Measurements from ENCODE around the gene SMDT1. TPM values are rescaled to one million over a fixed set of nuclear protein-coding genes. Genes with fewer than 3 reads are reported as not detected.

SMDT1 gene
- total RNA-seq, 1 experiment from 2014 or later: 44.6 TPM

DNA sequence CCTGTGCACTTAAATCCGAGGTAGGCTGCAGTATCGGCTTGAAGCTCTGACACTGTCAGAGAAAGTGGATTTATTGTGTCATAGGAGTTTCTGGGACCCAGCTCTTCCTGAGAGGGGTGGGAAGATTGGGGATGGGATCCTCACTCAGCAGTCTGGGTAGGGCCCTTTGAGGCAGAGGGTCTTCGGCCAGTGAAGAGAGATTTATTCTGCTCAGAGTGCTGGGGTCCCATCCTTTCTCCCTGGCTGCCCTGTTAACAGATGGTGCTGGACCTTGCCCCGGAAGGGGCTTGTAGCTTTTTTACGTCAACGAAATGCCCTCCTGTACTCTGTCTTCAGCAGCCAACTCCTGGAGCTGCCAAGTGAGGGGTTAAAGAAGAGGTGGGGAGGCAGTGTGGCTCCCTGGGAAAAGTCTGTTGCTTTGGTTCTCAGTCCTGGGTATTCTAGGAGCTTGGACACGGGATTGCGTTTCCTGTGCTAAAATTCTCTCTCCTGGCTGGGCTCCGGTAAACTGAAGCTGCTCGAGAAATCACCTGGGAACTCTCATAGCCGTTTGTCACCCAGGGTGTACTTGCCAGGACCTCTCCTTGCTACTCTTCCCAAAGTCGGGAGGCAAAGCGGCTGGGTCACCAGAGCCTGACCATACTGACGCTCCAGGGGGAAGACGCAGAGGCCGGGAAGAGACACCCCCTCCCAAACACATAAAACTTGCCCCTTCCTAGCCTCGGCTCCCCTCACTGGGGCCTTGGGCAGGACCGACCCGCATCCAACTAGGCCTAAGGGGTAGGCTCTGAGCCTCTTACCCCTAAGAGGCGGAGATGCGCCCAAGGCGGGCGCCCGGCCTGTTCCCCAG is 806 bp upstream of the SMDT1 start:
- CTCF ChIA-PET: interaction anchor here (0.5 kb wide), 1 partner anchor 140 kb away, joined by 4 read pairs; no protein-coding TSS in a partner anchor
- Histone ChIP-seq H3K36me3 (ENCODE audit: control insufficient read depth, insufficient read depth, low read length) (no peaks in the 10 kb centered on the region; the same call in 1 of the 2 replicates), H3K4me1 (ENCODE audit: control insufficient read depth, insufficient read depth, low read length) (peaks cover 13% of the 10 kb centered on the region), H3K27ac (ENCODE audit: low read length) (peak overlapping the region; percentile 91), H3K4me3 (ENCODE audit: low read depth in 2 of 2, low read length in 2 of 2) (peak overlapping the region; percentile 62 to 82), H3K9me3 (ENCODE audit: control insufficient read depth, insufficient read depth, low read depth, low read length) (no peaks in the 10 kb centered on the region), H3K27me3 (ENCODE audit: control insufficient read depth, insufficient read depth, low read length) (no peaks in the 10 kb centered on the region)
- peak; percentile 29 for ATAC-seq
- BruUV-seq (replicated peaks): TSS peak; percentile 92
- TF ChIP-seq, protein P1, sequence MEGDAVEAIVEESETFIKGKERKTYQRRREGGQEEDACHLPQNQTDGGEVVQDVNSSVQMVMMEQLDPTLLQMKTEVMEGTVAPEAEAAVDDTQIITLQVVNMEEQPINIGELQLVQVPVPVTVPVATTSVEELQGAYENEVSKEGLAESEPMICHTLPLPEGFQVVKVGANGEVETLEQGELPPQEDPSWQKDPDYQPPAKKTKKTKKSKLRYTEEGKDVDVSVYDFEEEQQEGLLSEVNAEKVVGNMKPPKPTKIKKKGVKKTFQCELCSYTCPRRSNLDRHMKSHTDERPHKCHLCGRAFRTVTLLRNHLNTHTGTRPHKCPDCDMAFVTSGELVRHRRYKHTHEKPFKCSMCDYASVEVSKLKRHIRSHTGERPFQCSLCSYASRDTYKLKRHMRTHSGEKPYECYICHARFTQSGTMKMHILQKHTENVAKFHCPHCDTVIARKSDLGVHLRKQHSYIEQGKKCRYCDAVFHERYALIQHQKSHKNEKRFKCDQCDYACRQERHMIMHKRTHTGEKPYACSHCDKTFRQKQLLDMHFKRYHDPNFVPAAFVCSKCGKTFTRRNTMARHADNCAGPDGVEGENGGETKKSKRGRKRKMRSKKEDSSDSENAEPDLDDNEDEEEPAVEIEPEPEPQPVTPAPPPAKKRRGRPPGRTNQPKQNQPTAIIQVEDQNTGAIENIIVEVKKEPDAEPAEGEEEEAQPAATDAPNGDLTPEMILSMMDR (IDR thresholded peaks at IDR 0.05): no peak
- TF ChIP-seq, protein P2, sequence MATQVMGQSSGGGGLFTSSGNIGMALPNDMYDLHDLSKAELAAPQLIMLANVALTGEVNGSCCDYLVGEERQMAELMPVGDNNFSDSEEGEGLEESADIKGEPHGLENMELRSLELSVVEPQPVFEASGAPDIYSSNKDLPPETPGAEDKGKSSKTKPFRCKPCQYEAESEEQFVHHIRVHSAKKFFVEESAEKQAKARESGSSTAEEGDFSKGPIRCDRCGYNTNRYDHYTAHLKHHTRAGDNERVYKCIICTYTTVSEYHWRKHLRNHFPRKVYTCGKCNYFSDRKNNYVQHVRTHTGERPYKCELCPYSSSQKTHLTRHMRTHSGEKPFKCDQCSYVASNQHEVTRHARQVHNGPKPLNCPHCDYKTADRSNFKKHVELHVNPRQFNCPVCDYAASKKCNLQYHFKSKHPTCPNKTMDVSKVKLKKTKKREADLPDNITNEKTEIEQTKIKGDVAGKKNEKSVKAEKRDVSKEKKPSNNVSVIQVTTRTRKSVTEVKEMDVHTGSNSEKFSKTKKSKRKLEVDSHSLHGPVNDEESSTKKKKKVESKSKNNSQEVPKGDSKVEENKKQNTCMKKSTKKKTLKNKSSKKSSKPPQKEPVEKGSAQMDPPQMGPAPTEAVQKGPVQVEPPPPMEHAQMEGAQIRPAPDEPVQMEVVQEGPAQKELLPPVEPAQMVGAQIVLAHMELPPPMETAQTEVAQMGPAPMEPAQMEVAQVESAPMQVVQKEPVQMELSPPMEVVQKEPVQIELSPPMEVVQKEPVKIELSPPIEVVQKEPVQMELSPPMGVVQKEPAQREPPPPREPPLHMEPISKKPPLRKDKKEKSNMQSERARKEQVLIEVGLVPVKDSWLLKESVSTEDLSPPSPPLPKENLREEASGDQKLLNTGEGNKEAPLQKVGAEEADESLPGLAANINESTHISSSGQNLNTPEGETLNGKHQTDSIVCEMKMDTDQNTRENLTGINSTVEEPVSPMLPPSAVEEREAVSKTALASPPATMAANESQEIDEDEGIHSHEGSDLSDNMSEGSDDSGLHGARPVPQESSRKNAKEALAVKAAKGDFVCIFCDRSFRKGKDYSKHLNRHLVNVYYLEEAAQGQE (IDR thresholded peaks at IDR 0.05; ENCODE audit: insufficient read depth in 1 of 2, low read depth in 2 of 2, low read length in 1 of 2): no peak
- TF ChIP-seq TCF7L2 (IDR thresholded peaks at IDR 0.05; ENCODE audit: low read depth, low read length) (no peak), POLR2AphosphoS5 (IDR thresholded peaks at IDR 0.05; ENCODE audit: low read depth, low read length) (no peak), SIN3A (IDR thresholded peaks at IDR 0.05; ENCODE audit: borderline replicate concordance, insufficient read depth, low read depth, low read length) (no peak)
- POLR2A ChIA-PET: interaction anchor here (0.6 to 1.2 kb wide), 2 partner anchors 370 to 427 kb away, joined by 6 to 11 read pairs; no protein-coding TSS in a partner anchor
- DNase-seq (ENCODE audit: low read depth, low spot score): no peak
- intact Hi-C loops (cut with micrococcal nuclease; ENCODE audit: unreplicated experiment) (no loop called here), in situ Hi-C loops (cut with HindIII; ENCODE audit: low pct_unique_long_range_greater_than_20kb, low sequenced_read_pairs) (no loop called here)

DNA sequence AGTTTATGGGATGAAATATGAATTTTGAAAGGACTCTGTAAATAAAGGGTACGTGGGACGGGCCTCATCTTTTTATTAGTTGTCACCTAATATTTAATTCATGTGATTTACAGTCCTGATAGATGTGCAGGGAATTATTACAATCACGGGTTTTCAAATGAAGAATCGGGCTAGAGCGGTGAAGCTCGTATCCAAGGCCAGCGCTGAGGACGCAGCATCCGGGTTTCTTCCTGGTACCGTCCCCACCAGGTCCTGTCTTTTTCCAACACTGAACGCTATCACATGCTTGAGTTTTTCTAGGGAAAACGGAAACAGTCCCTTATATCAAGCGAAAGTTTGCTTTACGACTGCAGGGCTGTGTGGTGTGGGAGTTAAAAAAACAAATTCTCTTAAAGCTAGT is 787 bp downstream of the SMDT1 start:
- no peaks in the 10 kb centered on the region; the same call in 1 of the 2 replicates for H3K36me3 ChIP-seq (ENCODE audit: control insufficient read depth, insufficient read depth, low read length)
- peak overlapping the region; percentile 62 to 82 for H3K4me3 ChIP-seq (ENCODE audit: low read depth in 2 of 2, low read length in 2 of 2)
- TF ChIP-seq, protein P2 (IDR thresholded peaks at IDR 0.05; ENCODE audit: insufficient read depth in 1 of 2, low read depth in 2 of 2, low read length in 1 of 2): no peak
- TF ChIP-seq SIN3A (IDR thresholded peaks at IDR 0.05; ENCODE audit: borderline replicate concordance, insufficient read depth, low read depth, low read length) (no peak), POLR2AphosphoS5 (IDR thresholded peaks at IDR 0.05; ENCODE audit: low read depth, low read length) (no peak)
- TF ChIP-seq, protein P1 (IDR thresholded peaks at IDR 0.05): no peak
- peaks cover 13% of the 10 kb centered on the region for H3K4me1 ChIP-seq (ENCODE audit: control insufficient read depth, insufficient read depth, low read length)
- BruUV-seq (replicated peaks): TSS peak; percentile 74
- no peaks in the 10 kb centered on the region for H3K9me3 ChIP-seq (ENCODE audit: control insufficient read depth, insufficient read depth, low read depth, low read length)
- ATAC-seq (no peak), DNase-seq (ENCODE audit: low read depth, low spot score) (no peak)
- peak overlapping the region; percentile 91 for H3K27ac ChIP-seq (ENCODE audit: low read length)
- in situ Hi-C loops (cut with HindIII; ENCODE audit: low pct_unique_long_range_greater_than_20kb, low sequenced_read_pairs): no loop called here
- ChIA-PET POLR2A (no interaction called here), CTCF (interaction anchor here (0.5 kb wide), 1 partner anchor 118 kb away, joined by 3 read pairs; no protein-coding TSS in a partner anchor)
- no peaks in the 10 kb centered on the region for H3K27me3 ChIP-seq (ENCODE audit: control insufficient read depth, insufficient read depth, low read length)
- intact Hi-C loops (cut with micrococcal nuclease; ENCODE audit: unreplicated experiment): no loop called here
